ENCODE data around the gene ARL10.

Gene ARL10

DNA sequence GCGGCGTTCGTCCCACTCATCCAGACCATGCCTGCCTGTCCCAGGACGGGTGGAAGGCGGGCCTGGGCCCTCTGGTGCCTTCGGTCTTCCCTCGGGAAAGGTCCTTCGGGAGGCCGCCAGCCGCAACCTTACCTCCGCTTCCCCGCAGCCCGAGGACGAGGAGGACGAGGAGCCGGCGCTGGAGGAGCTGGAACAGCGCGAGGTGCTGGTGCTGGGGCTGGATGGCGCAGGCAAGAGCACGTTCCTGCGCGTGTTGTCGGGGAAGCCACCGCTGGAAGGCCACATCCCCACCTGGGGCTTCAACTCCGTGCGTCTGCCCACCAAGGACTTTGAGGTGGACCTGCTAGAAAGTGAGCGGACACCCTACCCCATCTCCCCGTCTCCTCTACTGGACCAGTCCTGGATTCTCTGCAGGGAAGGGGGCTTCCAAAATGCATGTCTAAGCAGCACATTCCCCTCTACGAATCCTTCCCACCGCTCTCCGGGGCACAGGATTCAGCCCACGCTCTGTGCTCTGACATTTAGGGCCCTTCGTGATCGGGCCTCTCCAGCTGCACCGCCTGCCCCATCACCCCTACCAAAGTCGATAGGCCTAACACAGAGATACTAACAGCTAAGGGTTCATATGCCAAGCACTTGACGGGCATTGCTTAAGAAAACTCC is 1.1 kb downstream of the ARL10 start:
- ChIA-PET CTCF (interaction anchor here (0.7 kb wide), 1 partner anchor 804 kb away, joined by 3 read pairs; no protein-coding TSS in a partner anchor), POLR2A (no interaction called here)
- H3K27ac ChIP-seq (ENCODE audit: extremely low read depth, low read depth, low read length) = no peak overlapping the region
- TF ChIP-seq SP3 (tag by site-specific recombination; IDR thresholded peaks at IDR 0.05) = no peak
- TF ChIP-seq ZNF558 (tag by site-specific recombination; IDR thresholded peaks at IDR 0.05) = no peak
- TF ChIP-seq ZSCAN5A (tag by site-specific recombination; IDR thresholded peaks at IDR 0.05) = no peak
- TF ChIP-seq ZNF830 (tag by site-specific recombination; IDR thresholded peaks at IDR 0.05; ENCODE audit: low read depth) = no peak
- no peak for TF ChIP-seq KLF1 (tag by site-specific recombination; IDR thresholded peaks at IDR 0.05)
- TF ChIP-seq ZNF433 (tag by site-specific recombination; IDR thresholded peaks at IDR 0.05; ENCODE audit: low read depth) = no peak
- TF ChIP-seq, protein P1, sequence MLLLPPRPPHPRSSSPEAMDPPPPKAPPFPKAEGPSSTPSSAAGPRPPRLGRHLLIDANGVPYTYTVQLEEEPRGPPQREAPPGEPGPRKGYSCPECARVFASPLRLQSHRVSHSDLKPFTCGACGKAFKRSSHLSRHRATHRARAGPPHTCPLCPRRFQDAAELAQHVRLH (tag by site-specific recombination; IDR thresholded peaks at IDR 0.05) = no peak
- no peaks in the 10 kb centered on the region for H3K9me3 ChIP-seq (ENCODE audit: control insufficient read depth, insufficient read depth, low read depth, low read length)
- H3K4me1 ChIP-seq (ENCODE audit: control insufficient read depth, insufficient read depth, low read length) = no peaks in the 10 kb centered on the region
- peaks cover 7 to 45% of the 10 kb centered on the region in 2 experiments; a peak in 2 of 3 replicates for H3K36me3 ChIP-seq (ENCODE audit: control insufficient read depth in 2 of 2, insufficient read depth in 1 of 2, low read length in 2 of 2)
- H3K4me3 ChIP-seq (ENCODE audit: low read depth, low read length) = peak overlapping the region; percentile 60

DNA sequence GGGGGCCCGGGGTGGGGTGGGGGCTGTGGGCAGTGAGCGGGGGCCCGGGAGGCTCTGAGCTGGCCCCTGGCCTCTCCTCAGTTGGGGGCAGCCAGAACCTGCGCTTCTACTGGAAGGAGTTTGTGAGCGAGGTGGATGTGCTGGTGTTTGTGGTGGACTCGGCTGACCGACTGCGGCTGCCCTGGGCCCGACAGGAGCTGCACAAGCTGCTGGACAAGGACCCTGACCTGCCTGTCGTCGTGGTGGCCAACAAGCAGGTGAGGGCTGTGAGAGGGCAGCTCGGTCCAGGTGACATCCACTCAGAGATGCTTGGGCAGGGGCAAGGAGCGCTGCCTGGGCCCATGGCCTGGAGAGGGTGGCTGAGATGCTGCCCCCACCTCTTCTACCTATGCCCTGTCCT is 3.4 kb downstream of the ARL10 start:
- H3K4me3 ChIP-seq (ENCODE audit: low read depth, low read length) = no peak overlapping the region
- CTCF ChIA-PET = interaction anchor here (0.7 kb wide), 1 partner anchor 551 kb away, joined by 3 read pairs; no protein-coding TSS in a partner anchor
- POLR2A ChIA-PET = no interaction called here
- H3K27ac ChIP-seq (ENCODE audit: extremely low read depth, low read depth, low read length) = no peak overlapping the region
- H3K9me3 ChIP-seq (ENCODE audit: control insufficient read depth, insufficient read depth, low read depth, low read length) = no peaks in the 10 kb centered on the region
- peaks cover 7 to 66% of the 10 kb centered on the region in 2 experiments; a peak in 2 of 3 replicates for H3K36me3 ChIP-seq (ENCODE audit: control insufficient read depth in 2 of 2, insufficient read depth in 1 of 2, low read length in 2 of 2)
- H3K4me1 ChIP-seq (ENCODE audit: control insufficient read depth, insufficient read depth, low read length) = no peaks in the 10 kb centered on the region
- TF ChIP-seq TCF7L2 (IDR thresholded peaks at IDR 0.05; ENCODE audit: borderline replicate concordance, low read depth, low read length) (no peak), ZNF626 (tag by site-specific recombination; IDR thresholded peaks at IDR 0.05) (no peak), ZNF76 (tag by site-specific recombination; IDR thresholded peaks at IDR 0.05; ENCODE audit: borderline replicate concordance, low read depth) (no peak), ZBTB11 (tag by site-specific recombination; conservative IDR thresholded peaks at IDR 0.05; ENCODE audit: low read depth) (no peak), MZF1 (tag by site-specific recombination; IDR thresholded peaks at IDR 0.05; ENCODE audit: borderline replicate concordance) (no peak), ZNF223 (tag by site-specific recombination; IDR thresholded peaks at IDR 0.05) (no peak), ZNF488 (tag by site-specific recombination; IDR thresholded peaks at IDR 0.05) (no peak), ZNF544 (tag by site-specific recombination; IDR thresholded peaks at IDR 0.05) (no peak), AEBP2 (tag by site-specific recombination; IDR thresholded peaks at IDR 0.05; ENCODE audit: borderline replicate concordance) (no peak), KLF7 (tag by site-specific recombination; IDR thresholded peaks at IDR 0.05; ENCODE audit: borderline replicate concordance) (no peak)
- TF ChIP-seq, protein P2, sequence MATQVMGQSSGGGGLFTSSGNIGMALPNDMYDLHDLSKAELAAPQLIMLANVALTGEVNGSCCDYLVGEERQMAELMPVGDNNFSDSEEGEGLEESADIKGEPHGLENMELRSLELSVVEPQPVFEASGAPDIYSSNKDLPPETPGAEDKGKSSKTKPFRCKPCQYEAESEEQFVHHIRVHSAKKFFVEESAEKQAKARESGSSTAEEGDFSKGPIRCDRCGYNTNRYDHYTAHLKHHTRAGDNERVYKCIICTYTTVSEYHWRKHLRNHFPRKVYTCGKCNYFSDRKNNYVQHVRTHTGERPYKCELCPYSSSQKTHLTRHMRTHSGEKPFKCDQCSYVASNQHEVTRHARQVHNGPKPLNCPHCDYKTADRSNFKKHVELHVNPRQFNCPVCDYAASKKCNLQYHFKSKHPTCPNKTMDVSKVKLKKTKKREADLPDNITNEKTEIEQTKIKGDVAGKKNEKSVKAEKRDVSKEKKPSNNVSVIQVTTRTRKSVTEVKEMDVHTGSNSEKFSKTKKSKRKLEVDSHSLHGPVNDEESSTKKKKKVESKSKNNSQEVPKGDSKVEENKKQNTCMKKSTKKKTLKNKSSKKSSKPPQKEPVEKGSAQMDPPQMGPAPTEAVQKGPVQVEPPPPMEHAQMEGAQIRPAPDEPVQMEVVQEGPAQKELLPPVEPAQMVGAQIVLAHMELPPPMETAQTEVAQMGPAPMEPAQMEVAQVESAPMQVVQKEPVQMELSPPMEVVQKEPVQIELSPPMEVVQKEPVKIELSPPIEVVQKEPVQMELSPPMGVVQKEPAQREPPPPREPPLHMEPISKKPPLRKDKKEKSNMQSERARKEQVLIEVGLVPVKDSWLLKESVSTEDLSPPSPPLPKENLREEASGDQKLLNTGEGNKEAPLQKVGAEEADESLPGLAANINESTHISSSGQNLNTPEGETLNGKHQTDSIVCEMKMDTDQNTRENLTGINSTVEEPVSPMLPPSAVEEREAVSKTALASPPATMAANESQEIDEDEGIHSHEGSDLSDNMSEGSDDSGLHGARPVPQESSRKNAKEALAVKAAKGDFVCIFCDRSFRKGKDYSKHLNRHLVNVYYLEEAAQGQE (tag by site-specific recombination; IDR thresholded peaks at IDR 0.05) = no peak

Measured in HEK293 (cell line).